HG02678 (cell line): ENCODE results near the gene FIZ1.

ENCODE experiments used
- ATAC-seq: cut with Tn5 transposase; IDR thresholded peaks from one replicate; pipeline ENCODE4 v1.9.1; 2021; ENCODE audit warnings: mild to moderate bottlenecking, moderate library complexity; ENCODE audit not compliant: unreplicated experiment

FIZ1 gene

GRCh38 chr19:55635856-55636440 lies 36.6 kb upstream of the FIZ1 start:
- ATAC-seq = no peak

- ATAC-seq = no peak
Measured at GRCh38 chr19:55635334-55635717, 36.0 kb upstream of the FIZ1 start.

GRCh38 chr19:55633861-55634260 lies 34.5 kb upstream of the FIZ1 start:
- no peak for ATAC-seq

GRCh38 chr19:55632463-55632834 lies 33.1 kb upstream of the FIZ1 start:
- no peak for ATAC-seq

- no peak for ATAC-seq
Measured at GRCh38 chr19:55626350-55626749, 27.0 kb upstream of the FIZ1 start.

- no peak for ATAC-seq
Measured at GRCh38 chr19:55625004-55625326, 25.6 kb upstream of the FIZ1 start.

GRCh38 chr19:55624109-55625003 lies 25.0 kb upstream of the FIZ1 start, which contains the start of gene ZNF784:
Gene ZNF784, minus strand, starts transcription at chr19:55624566. Its CDS starts 5 bp downstream, at chr19:55624561.
- peak; percentile 69 for ATAC-seq

- ATAC-seq = no peak
Measured at GRCh38 chr19:55623561-55623960, 24.2 kb upstream of the FIZ1 start.

- ATAC-seq = no peak
Measured at GRCh38 chr19:55623130-55623529, 23.8 kb upstream of the FIZ1 start.

- no peak for ATAC-seq
Measured at GRCh38 chr19:55622242-55622969, 23.1 kb upstream of the FIZ1 start.

- no peak for ATAC-seq
Measured at GRCh38 chr19:55621673-55622231, 22.4 kb upstream of the FIZ1 start.

- no peak for ATAC-seq
Measured at GRCh38 chr19:55621205-55621672, 21.9 kb upstream of the FIZ1 start.

GRCh38 chr19:55620410-55621204 lies 21.3 kb upstream of the FIZ1 start:
- ATAC-seq = no peak

- ATAC-seq = no peak
Measured at GRCh38 chr19:55619286-55619685, 20.0 kb upstream of the FIZ1 start.

- no peak for ATAC-seq
Measured at GRCh38 chr19:55618426-55618825, 19.1 kb upstream of the FIZ1 start.

- ATAC-seq = no peak
Measured at GRCh38 chr19:55617426-55617825, 18.1 kb upstream of the FIZ1 start.

- ATAC-seq = no peak
Measured at GRCh38 chr19:55616395-55616875, 17.1 kb upstream of the FIZ1 start.

GRCh38 chr19:55615543-55616394 lies 16.5 kb upstream of the FIZ1 start:
- no peak for ATAC-seq

GRCh38 chr19:55614711-55615542 lies 15.6 kb upstream of the FIZ1 start:
- ATAC-seq = no peak
